NCI-H1105 (cell line): ENCODE measurements around the gene STAT1.
A peak's percentile ranks its signal among the peaks of the same experiment; 100 is the strongest.

Source experiments
- DNase-seq: peaks from one replicate; lab custom pipeline; 2025; lab: John Stamatoyannopoulos, UW

Gene STAT1

GRCh38 chr2:191013932-191014652 lies at the start of gene STAT1:
TSS of gene STAT1 (minus strand) at chr2:191014171. CDS start at chr2:191010003, 4,168 bp downstream.
- peak; percentile 85 for DNase-seq

DNA sequence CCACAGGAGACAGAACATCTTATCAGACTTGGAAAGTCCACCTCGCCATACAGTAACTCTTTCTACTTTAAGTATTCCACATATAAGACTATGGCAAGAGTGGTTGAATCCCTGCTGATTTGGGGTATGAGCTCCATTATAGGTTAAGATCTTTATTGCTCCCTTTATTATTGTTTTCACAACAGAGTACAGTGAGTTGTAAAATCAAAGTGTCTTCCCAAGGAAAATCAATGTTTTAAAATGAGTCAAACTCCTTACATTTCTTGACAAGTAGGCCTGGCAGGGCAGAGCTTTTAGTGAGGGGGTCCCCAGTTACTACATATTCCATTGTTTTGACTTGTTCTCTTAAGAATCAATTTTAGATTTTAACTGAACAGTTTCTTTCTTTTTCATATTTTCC lies 49.6 kb upstream of the STAT1 start:
- DNase-seq = no peak

GRCh38 chr2:191061381-191061980 lies 47.5 kb upstream of the STAT1 start:
- DNase-seq = no peak

GRCh38 chr2:191059308-191059707 lies 45.3 kb upstream of the STAT1 start:
- no peak for DNase-seq

GRCh38 chr2:191056228-191056627 lies 42.3 kb upstream of the STAT1 start:
- no peak for DNase-seq

DNA sequence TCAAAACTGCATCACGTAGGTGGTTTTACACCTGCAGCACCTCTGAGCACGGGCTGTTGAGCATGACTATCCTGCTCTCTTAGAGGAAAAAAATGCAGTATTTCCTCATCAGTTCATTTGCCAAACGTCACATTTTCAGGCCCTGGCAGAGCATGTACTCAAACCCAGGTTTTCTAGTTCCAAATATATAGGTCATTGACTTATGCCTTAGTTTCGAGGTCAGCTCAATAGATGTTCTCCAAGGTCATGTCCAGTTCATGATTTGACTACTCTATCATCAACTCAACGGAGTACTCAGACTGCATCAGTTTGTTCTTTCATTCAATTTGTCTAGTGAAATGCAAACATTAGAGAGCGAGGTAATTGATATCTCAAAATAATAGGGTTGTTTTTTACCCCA lies 39.3 kb upstream of the STAT1 start:
- no peak for DNase-seq

GRCh38 chr2:191051825-191052778 lies 38.1 kb upstream of the STAT1 start:
- peak; percentile 6 for DNase-seq

DNA sequence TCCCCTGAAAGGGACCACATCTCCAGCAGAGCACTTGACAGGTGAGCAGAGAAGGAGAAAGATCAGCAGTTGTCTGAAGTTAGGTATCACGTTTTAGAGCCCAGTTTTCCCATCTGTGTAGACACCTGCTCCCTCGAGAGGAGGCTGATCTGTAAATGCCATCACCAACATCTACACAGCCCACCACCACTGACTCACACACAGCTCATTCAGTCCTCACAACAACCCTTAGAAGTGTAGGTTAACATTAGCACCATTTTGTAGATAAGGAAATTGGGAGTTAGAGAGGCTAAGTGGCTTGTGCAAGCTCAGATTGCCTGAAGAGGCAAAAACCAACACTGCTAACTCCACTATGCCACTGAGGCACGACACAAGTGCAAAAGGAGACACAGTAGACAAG lies 37.2 kb upstream of the STAT1 start:
- DNase-seq = no peak

DNA sequence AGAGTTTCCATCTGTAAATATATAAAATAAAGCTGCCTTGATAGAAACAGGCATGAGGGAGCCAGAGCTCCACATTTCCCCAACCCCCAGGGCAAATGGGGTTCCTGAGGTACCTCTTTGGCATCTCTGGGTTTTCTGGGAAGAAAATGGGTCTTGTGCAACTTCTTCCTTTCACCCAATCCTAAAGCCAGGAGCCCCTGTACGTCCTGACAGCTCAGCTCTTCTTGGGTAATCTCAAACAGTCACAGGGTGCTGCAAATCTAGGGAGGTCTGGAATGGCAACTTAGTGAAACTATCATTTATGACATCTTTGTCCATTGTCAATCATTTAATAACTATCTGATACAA lies 36.6 kb upstream of the STAT1 start:
- no peak for DNase-seq

DNA sequence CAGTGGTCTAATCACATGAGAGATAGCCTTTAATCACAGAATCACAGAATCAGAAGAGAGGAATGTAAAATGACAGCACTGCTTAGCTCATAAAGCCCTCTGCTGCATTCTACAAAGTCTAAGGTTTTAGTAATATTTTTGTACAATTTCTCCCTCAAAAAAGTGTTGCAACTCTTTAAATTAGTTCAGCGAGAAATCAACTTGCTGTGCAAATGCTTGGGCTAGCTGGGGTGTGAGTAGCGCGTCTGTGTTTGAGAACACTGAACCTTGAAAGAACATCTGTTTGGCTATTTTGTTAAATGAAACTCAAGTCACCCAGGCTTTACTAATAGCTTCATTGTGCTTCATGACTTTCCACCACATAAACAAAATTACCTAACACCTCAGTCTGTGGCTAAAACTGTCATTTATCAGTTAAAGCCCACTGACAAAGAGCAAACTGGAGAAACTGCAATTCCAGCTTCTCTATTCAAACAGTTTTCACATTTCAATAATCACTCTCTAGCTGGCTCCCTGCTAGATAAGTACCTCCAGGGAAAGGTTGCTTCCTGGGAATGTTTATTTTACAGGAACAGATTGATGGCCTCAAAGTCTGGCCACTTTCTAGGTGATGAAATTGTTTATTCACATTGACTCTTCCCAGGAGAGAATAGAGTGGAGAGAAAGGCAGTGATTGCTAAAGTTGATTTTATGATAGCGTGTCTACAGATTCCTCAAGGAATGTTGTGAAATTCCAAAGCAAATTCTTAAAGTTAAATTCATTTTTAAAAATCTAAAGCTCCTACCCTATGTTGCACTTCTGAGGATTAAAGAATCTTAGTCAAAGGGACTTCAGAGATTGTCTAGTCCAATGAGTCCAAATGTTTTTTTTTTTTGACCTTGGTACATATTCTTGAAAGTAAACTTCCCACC lies 36.0 kb upstream of the STAT1 start:
- no peak for DNase-seq

GRCh38 chr2:191048073-191048472 lies 34.1 kb upstream of the STAT1 start:
- DNase-seq = no peak

- DNase-seq = no peak
Measured at GRCh38 chr2:191045141-191045540, 31.2 kb upstream of the STAT1 start.

GRCh38 chr2:191043438-191043837 lies 29.5 kb upstream of the STAT1 start:
- no peak for DNase-seq

- DNase-seq = peak; percentile 64
Measured at GRCh38 chr2:191041418-191042161, 27.6 kb upstream of the STAT1 start.

- DNase-seq = no peak
Measured at GRCh38 chr2:191039616-191040015, 25.6 kb upstream of the STAT1 start.

GRCh38 chr2:191038741-191039140 lies 24.8 kb upstream of the STAT1 start:
- DNase-seq = no peak

- no peak for DNase-seq
Measured at GRCh38 chr2:191038241-191038725, 24.3 kb upstream of the STAT1 start.

DNA sequence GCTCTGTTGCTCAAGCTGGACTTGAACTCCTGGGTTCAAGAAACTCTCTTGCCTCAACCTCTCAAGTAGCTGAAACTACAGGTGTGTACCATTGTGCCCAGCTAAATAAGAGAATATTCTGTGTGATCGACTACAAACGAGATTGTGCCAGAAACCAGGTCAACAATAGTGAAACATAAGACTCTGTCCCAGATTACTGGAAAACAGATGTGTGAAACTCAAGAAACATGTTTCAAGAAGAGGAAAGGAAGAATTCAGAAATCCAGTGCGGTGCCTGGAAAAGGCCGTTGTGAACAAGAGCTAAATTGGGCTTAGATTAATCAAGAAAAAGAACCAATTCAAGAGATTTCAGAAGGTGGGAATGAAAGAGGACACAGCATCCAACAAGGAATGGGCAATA lies 23.4 kb upstream of the STAT1 start:
- DNase-seq = no peak

DNA sequence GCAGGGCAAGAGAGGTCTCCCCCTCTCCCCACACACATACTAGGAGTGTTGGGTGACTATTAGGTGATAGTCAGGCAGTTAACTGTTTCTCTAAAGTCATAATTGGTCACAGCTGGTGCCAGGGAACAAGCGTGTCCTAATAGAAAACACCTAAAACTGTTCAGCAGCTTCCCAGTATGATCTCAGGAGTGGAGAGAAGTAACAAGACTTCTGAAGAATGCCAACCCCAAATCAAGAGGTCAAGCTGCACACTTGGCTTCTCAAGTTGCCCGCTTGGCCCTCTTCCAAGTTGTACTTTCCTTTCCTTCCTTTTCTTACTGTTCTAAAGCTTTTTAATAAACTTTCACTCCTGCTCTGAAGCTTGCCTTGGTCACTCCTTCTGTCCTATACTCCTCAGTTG lies 22.4 kb upstream of the STAT1 start:
- no peak for DNase-seq

- no peak for DNase-seq
Measured at GRCh38 chr2:191032588-191033429, 18.8 kb upstream of the STAT1 start.
